GM18520 (cell line): ENCODE measurements around the gene MEIS1.

Experiments
- ATAC-seq: cut with Tn5 transposase; IDR thresholded peaks from one replicate; pipeline ENCODE4 v1.9.1; 2021; ENCODE audit not compliant: unreplicated experiment

The MEIS1 gene

DNA sequence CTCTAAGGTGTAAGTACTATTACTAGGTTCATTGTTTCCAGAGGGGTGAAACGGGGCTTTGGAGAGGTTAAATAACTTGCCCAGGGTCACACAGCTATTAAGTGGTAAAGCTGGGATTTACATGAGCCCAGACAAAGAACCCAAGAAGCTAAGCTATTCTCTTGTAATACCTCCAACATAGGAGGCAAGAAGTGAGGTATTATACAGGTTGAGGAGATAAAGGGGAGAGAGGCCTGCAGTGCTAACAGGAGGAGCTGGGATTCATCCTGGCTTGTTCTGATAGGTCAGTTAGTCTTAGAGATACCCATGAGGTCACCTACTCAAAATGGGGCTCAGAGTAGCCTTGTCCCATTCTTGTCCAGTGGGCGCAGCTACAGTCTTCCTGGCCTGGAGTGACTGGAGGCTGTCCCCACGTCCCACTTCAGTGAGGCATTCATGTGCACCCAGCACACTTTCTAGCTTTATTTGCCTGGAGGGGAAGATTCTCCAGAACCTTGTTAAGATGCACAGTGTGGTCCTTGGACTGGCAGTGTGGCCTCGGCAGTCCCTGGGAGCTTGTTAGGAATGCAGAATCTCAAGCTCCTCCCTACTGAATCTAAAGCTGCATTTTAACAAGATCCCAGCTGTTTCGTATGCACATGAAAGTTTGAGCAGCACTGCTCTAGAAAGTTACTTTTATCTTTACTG lies 63.5 kb downstream of the MEIS1 start:
- no peak for ATAC-seq

DNA sequence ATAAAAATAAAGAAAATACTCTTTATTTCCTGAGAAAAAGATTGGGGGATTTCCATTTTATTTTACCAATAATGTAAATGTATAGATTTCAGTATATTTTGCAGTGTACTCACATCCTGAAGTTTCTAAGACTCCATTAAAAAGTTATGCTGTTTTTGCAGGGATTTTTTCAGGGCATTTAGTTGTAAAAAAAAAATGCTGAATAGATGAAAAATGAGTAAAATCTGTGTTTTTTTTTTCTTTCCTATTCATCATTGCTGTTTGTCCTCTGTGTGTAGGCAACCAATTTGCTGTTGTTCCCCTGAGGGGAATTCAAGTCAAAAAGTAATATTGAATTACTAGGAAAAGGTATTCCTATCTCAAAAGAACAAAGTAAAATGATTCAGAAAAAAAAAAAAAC lies 66.3 kb downstream of the MEIS1 start:
- no peak for ATAC-seq

DNA sequence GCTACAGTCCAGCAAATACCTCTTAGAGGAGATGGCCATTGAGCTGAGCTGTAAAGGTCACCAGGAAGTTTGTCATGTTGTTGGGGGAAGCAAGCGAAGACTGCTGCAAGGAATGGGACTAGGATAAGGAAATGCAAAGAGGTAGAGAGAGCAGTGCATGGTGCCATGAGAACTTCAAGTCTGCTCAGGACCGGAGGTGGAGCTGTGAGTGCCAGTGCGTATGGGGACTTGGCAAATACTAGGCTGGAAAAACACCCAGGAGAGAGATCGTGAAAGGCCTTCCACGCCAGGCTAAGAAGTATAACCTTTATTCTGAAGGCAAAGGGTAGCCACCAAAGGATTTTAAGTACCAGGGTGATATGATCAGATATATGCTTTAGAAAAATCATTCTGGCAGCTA lies 71.3 kb downstream of the MEIS1 start:
- ATAC-seq, result no peak

DNA sequence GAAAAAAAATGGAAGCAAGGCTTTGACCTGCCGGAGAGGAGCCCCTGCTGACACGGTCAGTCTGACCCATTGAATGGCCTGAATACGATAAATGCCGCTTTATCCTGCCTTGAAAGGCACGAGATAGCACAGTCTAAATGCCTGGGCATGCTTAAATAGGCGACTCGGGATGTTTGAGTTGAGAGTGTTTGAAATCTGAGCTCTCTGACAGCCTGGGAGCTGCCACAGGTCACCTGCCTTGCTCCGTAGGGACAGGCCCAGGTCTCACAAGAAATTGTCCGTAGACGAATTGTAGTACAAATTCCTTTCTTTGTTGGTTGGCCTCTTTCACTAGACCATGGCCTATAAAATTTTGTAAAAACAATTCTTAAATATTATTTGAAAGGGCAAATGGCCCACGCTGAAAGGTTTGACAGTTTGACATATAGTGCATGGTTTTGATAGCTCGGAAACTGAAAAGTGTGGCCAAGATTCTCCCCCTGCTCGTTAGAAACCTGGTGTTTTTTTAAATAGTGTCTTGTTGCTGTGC lies 72.8 kb downstream of the MEIS1 start:
- no peak for ATAC-seq

DNA sequence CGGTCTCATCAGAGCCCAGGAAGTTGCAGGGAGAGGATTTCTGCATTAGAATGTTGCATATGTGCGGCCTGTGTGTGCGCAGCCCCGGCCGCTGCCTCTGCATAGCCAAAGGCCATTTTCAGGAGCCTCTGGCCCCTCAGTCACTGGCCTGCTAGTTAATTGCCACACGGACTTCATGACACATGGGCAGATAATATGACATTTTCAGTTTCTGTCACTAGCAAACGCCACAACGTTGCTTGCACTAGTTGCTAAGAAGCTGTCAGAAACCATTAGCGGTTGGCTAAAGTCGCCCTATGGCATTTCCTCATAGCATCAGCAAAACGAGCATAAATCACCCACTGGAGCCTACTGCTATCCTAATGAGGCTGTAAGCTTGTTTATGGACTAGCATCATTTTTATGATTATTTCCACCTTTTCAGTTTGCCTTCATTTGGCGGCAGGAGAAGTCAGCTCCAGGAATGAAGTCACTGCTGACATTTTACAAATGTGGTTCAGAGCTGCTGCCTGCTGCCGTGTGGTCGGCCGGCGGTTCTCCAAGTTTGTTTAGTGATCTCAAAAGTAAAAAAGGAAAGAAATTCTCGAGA lies 73.7 kb downstream of the MEIS1 start:
- ATAC-seq, result no peak

DNA sequence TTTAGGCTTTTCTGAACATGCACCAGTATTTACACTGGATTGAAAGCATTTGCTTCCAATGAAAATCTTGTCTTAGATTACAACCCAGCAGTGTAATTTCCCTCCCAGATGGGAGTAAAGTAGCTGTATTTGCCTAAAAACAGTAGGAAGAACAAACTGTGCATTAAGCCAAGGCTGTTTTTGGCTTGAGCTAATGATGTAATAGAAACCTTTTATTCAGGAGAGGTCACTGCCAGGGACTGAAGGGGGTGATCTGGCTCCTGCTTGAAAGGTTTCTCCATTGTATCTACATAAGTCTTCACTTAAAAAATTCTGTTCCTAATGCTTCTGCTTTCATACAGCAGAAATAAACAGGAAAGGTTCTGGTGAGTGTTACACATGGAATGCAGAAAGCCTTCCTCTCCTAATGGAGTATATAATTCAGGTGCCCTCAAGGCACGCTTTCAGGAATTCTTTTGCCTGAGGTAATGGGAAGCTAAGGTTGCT lies 74.4 kb downstream of the MEIS1 start:
- ATAC-seq, result no peak

DNA sequence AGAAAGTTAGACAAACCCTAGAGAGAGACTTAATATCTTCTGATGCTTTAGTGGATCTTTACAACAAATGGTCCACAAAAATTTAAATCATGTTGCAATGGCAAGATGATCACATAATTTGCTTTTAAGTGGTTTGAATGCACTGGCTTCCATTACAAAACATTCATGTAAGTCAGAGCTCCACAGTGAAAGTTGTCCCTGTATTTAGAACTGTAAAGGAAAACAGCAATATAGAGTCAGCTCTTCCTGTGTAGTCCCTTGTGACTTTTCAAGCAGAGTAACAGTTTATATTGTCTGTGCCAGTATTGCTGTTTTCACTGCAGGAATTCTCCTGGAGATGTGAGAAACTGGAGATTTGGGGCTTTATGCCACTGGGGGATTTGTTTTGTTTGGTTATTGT lies 77.7 kb downstream of the MEIS1 start:
- no peak for ATAC-seq

DNA sequence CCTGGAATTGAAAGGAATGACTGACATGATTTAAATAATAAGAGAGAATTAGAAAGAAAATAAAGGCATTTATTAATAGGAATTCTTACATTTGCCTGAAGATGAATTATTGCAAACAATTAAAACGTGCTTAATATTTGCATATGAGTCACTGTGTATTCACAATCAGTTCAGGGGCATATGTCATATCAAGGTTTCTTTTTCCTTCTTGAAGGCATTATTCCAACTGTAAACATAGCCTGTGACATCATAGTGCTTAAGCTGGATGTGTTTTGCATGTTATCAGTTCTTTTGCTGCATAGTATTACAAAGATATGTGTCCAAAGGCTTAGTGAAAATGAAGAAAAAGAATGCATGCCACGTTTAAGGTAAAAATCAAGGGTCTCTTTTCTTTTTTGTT lies 80.8 kb downstream of the MEIS1 start:
- ATAC-seq, result no peak

DNA sequence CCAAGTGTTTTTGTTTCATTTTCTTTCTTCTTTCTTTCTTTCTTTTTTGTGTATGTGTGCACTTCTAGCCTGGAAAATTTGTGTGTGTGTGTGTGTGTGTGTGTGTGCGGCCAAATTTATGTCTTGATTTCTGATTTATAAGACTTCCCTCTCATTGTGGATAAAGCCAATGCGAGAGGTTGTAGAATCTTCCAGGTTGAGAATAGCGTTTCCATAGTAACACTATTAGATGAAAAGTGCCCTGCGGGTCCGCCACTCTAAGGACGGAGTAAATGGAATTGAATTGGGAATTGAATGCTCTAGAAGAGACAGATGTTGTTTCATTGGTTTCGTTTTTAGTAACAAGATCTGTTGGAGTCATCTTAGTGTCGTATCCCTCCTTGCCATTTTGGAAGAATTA lies 81.6 kb downstream of the MEIS1 start:
- ATAC-seq, result no peak

DNA sequence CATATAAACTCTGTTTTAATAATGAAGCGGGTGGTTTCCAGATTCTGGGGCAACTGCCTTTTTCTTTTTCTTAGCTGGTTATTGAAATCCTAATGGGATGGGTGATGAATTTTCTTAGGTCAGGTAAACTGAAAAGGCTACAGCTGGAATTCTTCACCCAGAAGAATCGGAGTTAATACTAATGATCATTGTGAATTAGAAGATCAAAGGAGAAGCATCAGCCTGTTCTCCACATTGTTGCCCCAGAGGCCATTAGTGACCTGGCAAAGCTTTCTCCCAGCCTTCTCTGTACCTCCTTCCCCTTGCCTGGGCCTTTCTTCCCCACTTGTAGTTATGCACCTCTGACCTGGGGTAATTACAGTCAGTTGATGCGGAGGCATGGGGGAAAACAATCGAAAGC lies 82.8 kb downstream of the MEIS1 start:
- ATAC-seq, result no peak

DNA sequence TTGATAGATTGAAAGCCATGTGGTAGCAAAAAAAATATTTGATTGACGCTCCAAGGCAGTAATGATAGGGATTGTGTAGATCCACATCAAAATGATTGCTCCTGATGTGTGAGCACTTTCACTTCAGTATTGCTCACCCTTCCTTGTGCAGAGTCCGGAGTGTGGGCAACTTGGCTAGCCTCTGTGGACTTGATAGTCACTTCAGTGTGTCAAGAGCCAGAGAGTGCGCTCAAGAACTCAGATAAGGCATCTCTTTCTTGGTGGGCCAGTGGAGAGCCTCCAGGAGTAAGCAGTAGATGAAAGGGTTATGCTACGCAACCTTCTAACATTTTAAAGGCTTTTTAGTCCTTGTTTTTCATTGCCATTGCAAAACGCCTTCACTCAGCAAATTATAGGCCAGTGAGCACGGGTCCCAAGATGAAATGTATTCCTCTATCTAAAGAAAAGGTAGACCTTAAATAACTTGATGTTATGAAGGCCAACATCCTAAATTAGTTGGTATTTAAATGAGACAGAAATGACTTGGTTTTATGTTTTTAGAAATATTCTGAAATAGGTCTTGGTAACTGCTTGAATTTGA lies 84.4 kb downstream of the MEIS1 start:
- ATAC-seq, result no peak

DNA sequence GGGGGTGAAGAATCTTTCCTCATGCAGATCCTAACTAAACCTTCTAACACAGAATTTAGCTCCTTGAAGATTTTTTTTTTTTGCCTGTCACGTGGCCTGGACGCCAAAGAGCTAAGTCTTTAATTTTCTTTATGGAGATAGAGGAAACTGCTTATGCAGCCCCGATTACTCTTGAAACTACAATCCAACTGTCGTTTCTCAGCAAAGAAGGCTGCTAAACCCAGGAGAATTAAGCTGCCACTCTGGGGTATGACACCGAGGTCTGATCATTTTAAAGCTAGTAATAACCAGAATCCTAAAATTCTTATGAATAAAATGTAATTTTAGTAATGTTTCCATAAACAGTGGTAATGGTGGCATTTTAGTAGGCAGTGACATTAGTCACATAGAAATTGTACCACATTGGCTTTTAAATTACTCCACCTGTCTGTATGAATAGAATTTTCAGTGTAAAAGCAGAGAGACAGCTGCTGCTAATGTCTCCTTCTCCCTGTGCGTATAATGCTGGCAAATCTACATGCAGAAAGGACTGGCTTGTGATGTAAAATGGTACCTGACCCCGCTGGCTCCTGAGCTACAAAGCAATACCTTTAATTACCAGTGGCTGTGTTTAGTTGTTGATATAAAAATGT lies 86.5 kb downstream of the MEIS1 start:
- ATAC-seq, result no peak

DNA sequence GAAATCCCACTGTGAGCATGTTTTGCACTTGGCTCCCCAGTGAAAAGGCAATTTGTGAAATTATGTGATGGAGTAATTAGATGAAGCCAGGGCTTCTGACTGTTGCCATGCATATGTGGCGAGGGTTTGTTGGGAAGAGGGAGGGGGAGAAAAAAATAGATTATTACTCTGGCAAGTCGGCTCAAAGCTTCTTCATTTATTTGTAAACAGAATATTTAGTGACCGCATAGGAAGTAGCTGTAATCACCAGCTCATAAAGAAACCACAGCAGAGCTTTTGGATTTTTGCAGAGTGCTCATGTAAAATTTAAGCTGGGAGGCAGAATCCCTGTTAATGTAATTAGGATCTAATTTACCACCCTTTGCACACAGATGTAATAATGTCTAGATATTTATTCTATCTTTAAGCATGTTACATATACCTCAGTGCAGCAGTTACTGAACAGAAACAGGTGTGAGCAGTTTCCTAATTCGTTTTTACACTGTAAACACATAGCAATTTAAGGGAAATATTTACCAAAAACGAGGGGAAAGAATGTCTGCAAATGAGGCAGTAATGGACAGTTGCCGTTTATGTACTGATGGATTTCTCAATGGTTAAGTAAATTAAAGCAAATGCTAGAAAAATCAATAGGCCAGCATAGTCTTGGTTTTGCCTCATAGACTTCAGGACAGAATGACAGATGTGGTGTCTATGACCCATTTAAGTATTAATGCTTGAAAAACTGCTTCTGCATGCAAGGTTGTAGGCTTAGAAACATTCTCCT lies 87.9 kb downstream of the MEIS1 start:
- ATAC-seq, result no peak

DNA sequence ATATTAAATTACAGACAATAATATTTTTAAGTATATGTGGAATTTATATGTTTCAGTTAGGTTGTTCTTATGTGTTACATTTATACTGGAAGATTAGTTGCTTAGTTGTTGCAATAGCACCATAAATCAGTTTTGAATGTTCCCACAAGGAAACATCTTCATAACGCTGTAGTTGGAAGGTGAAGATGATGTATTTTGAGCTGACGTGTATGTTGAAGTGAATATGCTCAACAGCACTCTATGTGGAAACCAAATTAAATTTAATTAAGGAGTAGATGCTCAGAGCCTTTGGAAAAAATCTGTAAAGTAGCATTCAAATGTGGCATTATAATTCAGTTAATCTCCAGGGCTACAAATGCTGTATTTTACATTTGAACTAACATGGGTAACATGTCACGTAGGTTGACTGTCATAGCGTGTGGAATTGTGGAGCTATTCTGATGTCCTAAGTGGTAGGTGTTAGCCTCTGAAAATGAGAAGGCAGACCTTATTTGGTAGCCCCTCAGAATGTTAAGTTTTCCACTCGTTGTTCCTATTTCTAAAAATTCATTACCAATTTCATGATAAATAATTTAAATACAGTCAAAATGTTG lies 88.5 kb downstream of the MEIS1 start:
- ATAC-seq, result no peak

DNA sequence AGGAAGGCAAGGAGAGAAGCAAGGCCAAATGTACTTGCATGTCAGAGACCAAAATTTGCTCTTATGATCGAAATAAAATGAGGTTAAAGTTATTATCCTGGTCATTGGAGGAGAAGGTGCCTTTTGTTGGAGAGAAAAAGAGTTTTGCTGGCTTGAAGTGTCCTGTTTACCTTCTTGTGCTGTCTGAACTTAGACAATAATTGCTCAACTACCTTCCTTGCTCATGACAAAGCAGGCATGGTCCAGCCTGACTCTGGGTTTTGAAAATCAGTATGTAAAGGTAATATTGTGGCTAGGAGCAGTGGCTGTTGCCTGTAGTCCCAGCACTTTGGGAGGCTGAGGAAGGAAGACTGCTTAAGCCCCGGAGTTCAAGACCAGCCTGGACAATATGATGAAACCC lies 89.1 kb downstream of the MEIS1 start:
- ATAC-seq, result no peak

DNA sequence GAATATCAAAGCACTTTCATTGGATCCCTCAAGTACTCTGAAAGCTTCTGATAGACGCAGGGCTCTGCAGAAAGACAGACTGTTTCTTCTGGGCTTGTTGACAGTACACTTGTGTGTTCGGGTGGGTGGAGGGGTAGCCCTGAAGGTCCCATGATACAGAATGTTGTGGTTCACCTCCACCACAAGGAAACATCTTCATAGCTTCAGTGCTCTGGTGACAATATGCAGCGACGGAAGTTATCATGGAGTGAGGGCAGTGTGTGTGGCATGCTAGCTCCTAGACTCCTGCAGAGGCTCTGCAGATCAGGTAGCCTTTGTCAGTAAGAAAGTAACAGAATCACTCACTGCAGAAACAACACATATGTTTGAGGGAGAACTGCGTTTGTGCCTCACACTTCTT lies 90.7 kb downstream of the MEIS1 start:
- ATAC-seq, result no peak

DNA sequence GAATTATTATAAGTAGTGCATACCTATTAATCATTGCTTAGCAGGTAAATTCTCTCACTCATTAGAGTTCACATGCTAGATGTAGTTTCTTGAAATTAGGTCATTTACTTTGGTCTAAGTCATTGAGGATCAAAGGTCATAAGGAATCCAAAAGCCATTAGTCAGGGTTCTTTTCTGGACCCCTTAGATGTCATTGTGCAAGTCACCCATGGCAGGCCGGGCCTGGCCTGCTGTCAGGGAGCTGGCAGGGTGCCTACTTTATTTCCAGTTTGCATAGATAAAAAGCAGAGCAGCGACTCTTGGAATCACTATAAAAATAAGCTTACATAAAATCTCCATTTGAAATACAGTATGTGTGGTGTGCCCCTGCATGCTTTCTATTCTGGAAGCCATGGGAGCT lies 91.3 kb downstream of the MEIS1 start:
- ATAC-seq, result no peak

DNA sequence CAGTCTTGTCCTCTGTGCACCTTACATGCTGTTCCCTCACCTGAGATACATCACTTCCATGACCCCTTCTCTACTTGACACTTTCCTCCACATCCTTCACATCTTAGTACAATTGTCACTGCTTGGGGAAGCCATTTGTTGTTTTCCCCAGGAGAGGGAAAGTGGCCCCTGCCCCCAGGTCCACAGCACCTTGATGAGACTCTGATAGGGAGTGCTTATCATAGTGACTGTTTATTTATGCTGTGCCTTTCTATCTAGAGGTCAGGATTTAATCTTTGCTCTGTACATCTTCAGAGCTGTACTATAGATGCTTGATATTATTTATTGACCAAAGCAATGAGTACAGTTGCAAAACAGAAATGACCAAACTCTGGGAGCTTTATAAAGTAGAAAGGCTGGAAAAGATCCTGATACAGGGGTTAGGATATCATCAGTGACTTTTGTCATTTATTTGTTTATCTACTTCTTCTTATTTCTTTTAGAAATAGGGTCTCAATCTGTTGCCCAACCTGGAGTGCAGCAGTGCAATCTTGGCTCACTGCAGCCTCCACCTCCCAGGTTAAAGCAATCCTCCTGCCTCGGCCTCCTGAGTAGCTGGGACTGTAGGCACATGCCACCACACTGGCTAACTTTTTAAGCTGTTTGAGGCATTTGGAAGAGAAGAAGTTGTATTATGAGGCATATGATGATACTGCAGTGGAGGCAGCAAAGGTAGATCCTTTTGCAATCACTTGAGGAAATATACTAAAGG lies 94.2 kb downstream of the MEIS1 start:
- ATAC-seq, result no peak

DNA sequence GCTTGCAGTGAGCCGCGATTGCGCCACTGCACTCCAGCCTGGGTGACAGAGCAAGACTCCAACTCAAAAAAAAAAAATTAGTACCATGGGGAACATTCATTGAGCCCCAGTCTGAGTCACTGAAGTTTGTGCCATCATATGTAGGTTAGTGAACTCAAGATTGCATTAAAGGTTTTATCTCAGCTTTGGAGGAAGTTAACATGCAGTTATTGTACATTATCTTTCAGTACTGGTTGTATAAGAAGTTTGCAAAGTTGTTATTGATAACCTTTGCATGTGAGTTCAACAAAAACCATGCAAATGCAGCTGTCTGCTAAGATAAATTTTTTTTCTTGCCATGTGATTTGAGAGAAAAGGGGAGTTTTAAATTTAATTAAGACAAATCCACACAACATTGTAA lies 95.7 kb downstream of the MEIS1 start:
- no peak for ATAC-seq

DNA sequence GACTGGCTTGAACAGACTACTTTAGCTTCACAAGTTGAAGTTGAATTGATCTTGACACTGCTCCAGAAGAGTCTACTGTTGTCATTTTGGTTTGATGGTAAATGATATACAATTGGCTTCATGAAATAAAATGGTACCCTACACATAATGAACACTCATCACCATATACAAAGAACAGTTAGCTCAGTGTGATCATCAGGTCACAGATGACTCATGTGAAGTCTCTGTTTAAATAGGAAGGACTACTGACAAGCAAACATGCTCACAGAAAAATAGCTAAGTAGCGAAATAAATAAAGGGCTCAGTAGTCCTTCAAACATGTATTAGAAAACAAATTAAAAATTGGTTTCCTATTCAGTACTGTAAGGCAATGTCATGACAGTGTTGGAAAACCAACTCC lies 96.2 kb downstream of the MEIS1 start:
- no peak for ATAC-seq
